GM10847 (cell line): ENCODE results near the gene SH3PXD2A.

Source experiments
- POLR2A ChIP-seq: IDR thresholded peaks from 2 replicates; pipeline ENCODE4 v1.6.1; 2011; ENCODE audit not compliant: insufficient read length; ENCODE audit errors: extremely low read depth

The SH3PXD2A gene

DNA sequence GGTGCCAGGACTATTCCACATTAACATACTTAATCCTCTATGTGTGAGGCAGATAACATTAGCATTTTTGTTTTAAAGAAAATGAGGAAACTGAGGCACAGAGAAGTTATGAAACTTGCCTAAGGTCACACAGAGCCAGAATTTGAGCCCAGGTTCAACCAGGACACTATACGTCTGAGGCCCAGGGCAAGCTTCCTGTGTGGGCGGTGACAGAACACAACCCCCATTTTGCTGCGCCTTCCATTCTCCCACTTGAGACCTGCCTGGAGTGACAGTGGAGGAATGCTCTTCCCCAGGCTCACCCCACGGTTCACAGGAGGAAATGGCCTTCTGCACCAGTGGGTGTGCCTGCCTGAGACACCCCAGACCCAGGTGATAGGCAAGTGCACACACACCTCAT lies 164.1 kb downstream of the SH3PXD2A start:
- no peak for TF ChIP-seq POLR2A

DNA sequence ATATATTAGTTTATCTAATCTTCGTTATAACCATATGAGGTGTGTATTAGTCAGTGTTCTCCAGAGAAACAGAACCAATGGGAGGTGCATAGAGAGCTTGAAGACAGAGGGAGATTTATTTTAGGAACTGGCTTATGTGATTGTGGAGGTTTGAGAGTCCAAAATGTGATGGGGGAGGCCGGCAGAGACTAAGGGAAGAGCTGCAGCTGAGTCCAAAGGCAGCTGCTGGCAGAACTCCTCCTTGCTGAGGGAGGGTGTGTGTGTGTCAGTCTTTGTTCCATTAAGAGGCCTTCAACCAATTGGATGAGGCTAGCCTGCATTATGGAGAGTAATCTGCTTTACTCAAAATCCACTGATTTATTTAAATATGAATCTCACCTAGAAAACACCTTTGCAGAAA lies 165.1 kb downstream of the SH3PXD2A start:
- TF ChIP-seq POLR2A = no peak

DNA sequence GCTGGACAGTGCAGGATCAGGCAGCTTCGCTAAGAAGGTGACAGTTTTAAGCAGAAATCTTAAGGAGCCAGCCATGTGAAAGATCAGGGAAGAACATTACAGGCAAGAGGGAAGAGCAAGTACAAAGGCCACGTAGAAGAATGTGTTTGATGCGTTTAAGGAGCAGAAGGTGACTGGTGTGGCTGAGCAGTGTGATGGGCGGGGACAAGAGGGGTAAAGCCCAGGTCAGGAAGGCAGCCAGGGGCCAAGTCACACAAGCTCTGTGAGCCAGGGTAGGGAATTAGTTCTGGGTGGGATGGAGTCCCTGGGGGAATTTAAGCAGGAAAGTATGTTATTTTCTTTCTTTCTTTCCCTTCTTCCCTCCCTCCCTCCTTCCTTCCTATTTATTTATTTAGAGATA lies 166.9 kb downstream of the SH3PXD2A start:
- TF ChIP-seq POLR2A = no peak

DNA sequence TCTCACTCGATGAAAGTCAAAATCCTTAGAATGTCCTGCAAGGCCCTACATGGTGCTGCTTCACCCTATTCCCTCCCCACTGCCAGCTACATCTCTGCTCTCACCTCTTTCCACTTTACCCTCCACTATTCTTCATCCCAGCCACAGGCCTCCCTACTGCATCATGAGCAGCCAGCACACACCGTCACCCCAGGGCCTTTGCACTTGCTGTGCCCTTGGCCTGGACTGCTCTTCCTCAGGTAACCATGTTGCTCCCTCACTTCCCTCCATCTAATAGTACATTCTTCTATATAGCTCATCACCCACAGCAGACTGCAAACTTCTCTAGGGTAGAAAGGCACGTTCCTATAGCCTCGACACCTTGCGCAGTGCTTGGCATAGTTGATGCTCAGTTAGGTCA lies 167.7 kb downstream of the SH3PXD2A start:
- TF ChIP-seq POLR2A = no peak

GRCh38 chr10:103687172-103687571 lies 168.2 kb downstream of the SH3PXD2A start:
- no peak for TF ChIP-seq POLR2A

- no peak for TF ChIP-seq POLR2A
Observed at GRCh38 chr10:103685880-103686669, 169.3 kb downstream of the SH3PXD2A start.

DNA sequence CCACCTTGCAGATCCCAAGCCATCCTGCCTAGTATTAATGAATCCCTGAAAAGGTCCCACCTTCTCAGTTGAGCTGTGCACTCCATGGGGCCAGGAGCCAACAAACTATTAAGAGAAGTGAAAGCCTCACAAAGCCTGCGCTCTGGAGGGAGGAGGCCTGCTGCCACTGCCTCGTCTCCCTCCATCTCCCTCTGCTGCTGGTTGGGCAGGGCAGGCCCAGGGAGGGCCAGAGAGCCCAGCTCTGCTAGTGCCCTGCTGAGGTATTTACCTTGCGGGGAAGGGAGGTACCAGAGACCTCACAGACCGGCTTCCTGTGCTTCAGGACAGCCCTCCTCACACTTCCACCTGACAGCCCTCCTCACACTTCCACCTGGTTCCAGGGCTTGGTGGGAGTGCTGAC lies 171.5 kb downstream of the SH3PXD2A start:
- TF ChIP-seq POLR2A = no peak

DNA sequence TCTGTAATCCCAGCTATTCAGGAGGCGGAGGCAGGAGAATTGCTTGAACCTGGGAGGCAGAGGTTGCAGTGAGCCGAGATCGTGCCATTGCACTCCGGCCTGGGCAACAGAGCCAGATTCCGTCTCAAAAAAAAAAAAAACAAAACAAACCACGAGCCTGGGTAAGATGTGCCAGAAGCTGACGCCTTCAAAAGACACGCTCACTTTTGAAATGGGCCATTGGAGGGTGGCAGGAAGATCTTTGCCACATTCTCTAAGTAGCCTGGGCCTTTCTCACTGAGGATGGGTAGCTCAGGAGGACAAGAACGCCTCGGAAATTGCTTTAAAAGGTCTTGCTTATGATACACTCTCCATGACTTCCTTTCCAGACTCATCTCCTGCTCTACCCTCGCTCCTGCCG lies 172.7 kb downstream of the SH3PXD2A start:
- no peak for TF ChIP-seq POLR2A

GRCh38 chr10:103681617-103682399 lies 173.6 kb downstream of the SH3PXD2A start:
- no peak for TF ChIP-seq POLR2A

DNA sequence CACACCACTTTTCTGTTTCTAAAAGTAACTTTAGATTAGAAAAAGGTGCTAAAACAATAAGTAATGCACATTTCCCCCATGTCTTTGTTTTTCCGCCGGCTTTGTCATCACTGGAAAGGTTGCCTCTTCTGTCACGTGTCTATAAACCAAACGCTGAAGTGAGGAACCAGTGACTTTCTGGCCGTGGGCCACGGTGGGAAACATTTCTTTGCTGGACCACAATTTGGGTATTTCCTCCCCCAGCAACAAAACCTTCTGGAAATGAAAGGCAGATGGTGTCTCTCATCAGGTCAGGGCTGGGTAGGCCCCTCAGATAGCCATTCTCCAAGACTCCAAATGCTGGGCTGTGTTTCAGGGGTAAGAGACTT lies 174.5 kb downstream of the SH3PXD2A start:
- TF ChIP-seq POLR2A = no peak

GRCh38 chr10:103679096-103679790 lies 176.1 kb downstream of the SH3PXD2A start:
- no peak for TF ChIP-seq POLR2A

GRCh38 chr10:103678178-103678526 lies 177.2 kb downstream of the SH3PXD2A start:
- TF ChIP-seq POLR2A = no peak

GRCh38 chr10:103677486-103678177 lies 177.7 kb downstream of the SH3PXD2A start:
- TF ChIP-seq POLR2A = no peak

DNA sequence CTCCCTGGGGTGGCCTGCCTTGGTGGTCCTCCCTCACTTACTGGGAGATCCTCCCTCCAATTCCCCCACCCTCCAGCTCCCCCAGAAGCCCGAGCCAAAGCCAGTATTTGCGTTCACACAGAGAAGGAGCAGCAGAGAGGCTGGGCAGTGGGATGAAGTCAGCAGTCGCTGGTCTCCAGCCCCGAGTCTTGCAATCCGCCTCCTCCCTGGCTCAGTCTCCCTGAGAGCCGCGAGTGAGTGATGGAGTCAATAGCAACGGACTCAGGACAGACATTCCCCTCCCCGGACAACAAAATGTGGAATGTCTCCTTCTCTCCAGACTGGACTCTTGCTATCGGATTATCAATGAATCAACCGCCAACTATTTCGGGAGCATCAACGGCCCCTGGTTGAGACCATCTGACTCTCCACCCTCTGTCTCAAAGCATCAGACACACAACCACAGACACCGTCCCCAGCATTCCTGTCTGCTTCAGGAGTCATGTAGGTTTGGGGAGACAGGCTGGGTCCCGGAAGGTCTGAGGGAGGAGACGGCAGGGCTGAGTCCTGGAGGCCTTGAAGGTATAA lies 178.4 kb downstream of the SH3PXD2A start:
- no peak for TF ChIP-seq POLR2A
